GM19238 (cell line): Measurements from ENCODE around the gene ZFAND2B.

Experiments used
- DNase-seq: peaks from one replicate; pipeline ENCODE4 v3.0.0; 2011; ENCODE audit warnings: low spot score; ENCODE audit not compliant: insufficient read length

ZFAND2B gene

GRCh38 chr2:219204425-219205164, 2.0 kb upstream of the ZFAND2B start:
- no peak for DNase-seq

GRCh38 chr2:219205165-219205538, 1.4 kb upstream of the ZFAND2B start:
- DNase-seq = no peak

GRCh38 chr2:219205981-219206327, 628 bp upstream of the ZFAND2B start:
- DNase-seq = no peak

- DNase-seq = no peak
Measured at GRCh38 chr2:219207134-219207883, 727 bp downstream of the ZFAND2B start.

- DNase-seq = no peak
Measured at GRCh38 chr2:219207884-219208740, 1.5 kb downstream of the ZFAND2B start.

GRCh38 chr2:219209236-219210195, 2.9 kb downstream of the ZFAND2B start:
- no peak for DNase-seq

- no peak for DNase-seq
Measured at GRCh38 chr2:219210196-219210885, 3.8 kb downstream of the ZFAND2B start.

- no peak for DNase-seq
Measured at GRCh38 chr2:219210886-219211362, 4.3 kb downstream of the ZFAND2B start.

- DNase-seq = no peak
Measured at GRCh38 chr2:219213026-219213415, 6.4 kb downstream of the ZFAND2B start.

GRCh38 chr2:219213486-219214071, 7.0 kb downstream of the ZFAND2B start:
- no peak for DNase-seq

GRCh38 chr2:219214141-219214540, 7.6 kb downstream of the ZFAND2B start:
- DNase-seq = no peak

- DNase-seq = no peak
Measured at GRCh38 chr2:219214786-219215185, 8.2 kb downstream of the ZFAND2B start.

GRCh38 chr2:219215871-219216534, 9.4 kb downstream of the ZFAND2B start:
- no peak for DNase-seq

- DNase-seq = no peak
Measured at GRCh38 chr2:219216535-219216915, 9.9 kb downstream of the ZFAND2B start.

GRCh38 chr2:219218217-219218731, 11.7 kb downstream of the ZFAND2B start:
- DNase-seq = no peak

- peak; percentile 96 for DNase-seq
Measured at GRCh38 chr2:219218732-219219701, 12.4 kb downstream of the ZFAND2B start, which contains the start of gene ABCB6. Gene ABCB6, minus strand, starts transcription at chr2:219218958. Its CDS starts 285 bp downstream, at chr2:219218673.

- DNase-seq = no peak
Measured at GRCh38 chr2:219219784-219220532, 13.4 kb downstream of the ZFAND2B start.
